H9 (cell line): Measurements from ENCODE around the gene PARD3. TPM values are rescaled to one million over a fixed set of nuclear protein-coding genes. Genes with fewer than 3 reads are reported as not detected.

Experiments used
- DNase-seq: peaks from one replicate; pipeline ENCODE4 v3.0.0-alpha.2; 2017
- H2AFZ ChIP-seq: one replicate; pipeline ENCODE4 v1.6.1; 2013; ENCODE audit warnings: mild to moderate bottlenecking, low read length, control low read depth, moderate library complexity
- H2AK5ac ChIP-seq: 2 replicates; pipeline ENCODE4 v1.6.1; 2013; ENCODE audit warnings: low read length, control low read depth, mixed read lengths; ENCODE audit not compliant: insufficient read length
- H2BK120ac ChIP-seq: one replicate; pipeline ENCODE4 v1.6.1; 2013; ENCODE audit warnings: low read depth, mild to moderate bottlenecking, low read length, control low read depth, inconsistent platforms; ENCODE audit not compliant: poor library complexity, severe bottlenecking
- H2BK12ac ChIP-seq: 2 replicates; pipeline ENCODE4 v1.6.1; 2013; ENCODE audit warnings: low read length, control low read depth, mixed read lengths, low read depth; ENCODE audit not compliant: insufficient read length
- H2BK15ac ChIP-seq: 2 replicates; pipeline ENCODE4 v1.6.1; 2013; ENCODE audit warnings: low read depth, low read length, control low read depth
- H2BK20ac ChIP-seq: one replicate; pipeline ENCODE4 v1.6.1; 2013; ENCODE audit warnings: low read depth, mild to moderate bottlenecking, low read length, control low read depth, inconsistent platforms; ENCODE audit not compliant: poor library complexity, severe bottlenecking
- H2BK5ac ChIP-seq: 2 replicates; pipeline ENCODE4 v1.6.1; 2013; ENCODE audit warnings: low read length, control low read depth, mixed read lengths; ENCODE audit not compliant: insufficient read length
- H3K14ac ChIP-seq: 2 replicates; pipeline ENCODE4 v1.6.1; 2013; ENCODE audit warnings: low read length, control low read depth; ENCODE audit not compliant: insufficient read depth
- H3K18ac ChIP-seq: 2 replicates; pipeline ENCODE4 v1.6.1; 2013; ENCODE audit warnings: low read depth, mild to moderate bottlenecking, mixed read lengths, low read length, control low read depth; ENCODE audit not compliant: insufficient read length
- H3K23ac ChIP-seq: 2 replicates; pipeline ENCODE4 v1.6.1; 2013; ENCODE audit warnings: low read length, control low read depth, mixed read lengths, low read depth; ENCODE audit not compliant: insufficient read length
- H3K23me2 ChIP-seq: 2 replicates; pipeline ENCODE4 v1.6.1; 2013; ENCODE audit warnings: low read depth, mild to moderate bottlenecking, mixed read lengths, low read length, control low read depth; ENCODE audit not compliant: insufficient read length, poor library complexity, severe bottlenecking
- H3K27ac ChIP-seq: 2 replicates; pipeline ENCODE4 v1.5.1; 2013; ENCODE audit warnings: low read length, control low read depth, mixed read lengths, low read depth; ENCODE audit not compliant: insufficient read length
- H3K27me3 ChIP-seq: 2 replicates; pipeline ENCODE4 v1.6.1; 2013; ENCODE audit warnings: low read length, control low read depth, inconsistent platforms; ENCODE audit not compliant: insufficient read depth
- H3K4ac ChIP-seq: 2 replicates; pipeline ENCODE4 v1.6.1; 2013; ENCODE audit warnings: low read depth, mild to moderate bottlenecking, control low read depth, inconsistent platforms, low read length, moderate library complexity
- H3K4me1 ChIP-seq: 2 replicates; pipeline ENCODE4 v1.6.1; 2013; ENCODE audit warnings: low read length, control low read depth, inconsistent platforms; ENCODE audit not compliant: insufficient read depth
- H3K4me2 ChIP-seq: 2 replicates; pipeline ENCODE4 v1.6.1; 2013; ENCODE audit warnings: low read length, control low read depth, mixed read lengths; ENCODE audit not compliant: insufficient read length, insufficient read depth
- H3K56ac ChIP-seq: 2 replicates; pipeline ENCODE4 v1.6.1; 2013; ENCODE audit warnings: low read depth, mild to moderate bottlenecking, mixed read lengths, low read length, control low read depth; ENCODE audit not compliant: insufficient read length
- H3K79me1 ChIP-seq: 2 replicates; pipeline ENCODE4 v1.6.1; 2013; ENCODE audit warnings: low read depth, mild to moderate bottlenecking, moderate library complexity, low read length, control low read depth, inconsistent platforms; ENCODE audit not compliant: insufficient read depth, poor library complexity, severe bottlenecking
- H3K79me2 ChIP-seq: 2 replicates; pipeline ENCODE4 v1.6.1; 2013; ENCODE audit warnings: low read length, control low read depth, inconsistent platforms; ENCODE audit not compliant: insufficient read depth
- H3K9ac ChIP-seq: 2 replicates; pipeline ENCODE4 v1.6.1; 2013; ENCODE audit warnings: low read length, control low read depth, mixed read lengths; ENCODE audit not compliant: insufficient read length; ENCODE audit errors: extremely low read depth
- H3K9me3 ChIP-seq: one replicate; pipeline ENCODE4 v1.6.1; 2013; ENCODE audit warnings: low read depth, low read length, inconsistent platforms; ENCODE audit not compliant: control insufficient read depth
- H3T11ph ChIP-seq: one replicate; pipeline ENCODE4 v1.6.1; 2013; ENCODE audit warnings: mild to moderate bottlenecking, low read length, control low read depth, inconsistent platforms
- H4K20me1 ChIP-seq: one replicate; pipeline ENCODE4 v1.6.1; 2013; ENCODE audit not compliant: control insufficient read depth, insufficient read length, insufficient read depth
- H4K5ac ChIP-seq: 2 replicates; pipeline ENCODE4 v1.6.1; 2013; ENCODE audit warnings: low read depth, mild to moderate bottlenecking, mixed read lengths, low read length, control low read depth; ENCODE audit not compliant: insufficient read length
- H4K8ac ChIP-seq: replicated peaks from 2 replicates; pipeline ENCODE4 v1.6.1; 2013; ENCODE audit warnings: low read length, control low read depth, mixed read lengths, low read depth; ENCODE audit not compliant: insufficient read length
- H4K91ac ChIP-seq: 2 replicates; pipeline ENCODE4 v1.6.1; 2013; ENCODE audit warnings: low read depth, mild to moderate bottlenecking, moderate library complexity, mixed read lengths, low read length, control low read depth; ENCODE audit not compliant: insufficient read length
- H3K27ac Mint-ChIP-seq, 3 experiments: 2 replicates in 2 of 3; 3 replicates in 1 of 3; pipeline ENCODE4 v1.8.0; 2020 to 2021; ENCODE audit warnings: mixed read lengths in 3 of 3, mild to moderate bottlenecking in 1 of 3, moderate library complexity in 1 of 3
- H3K27me3 Mint-ChIP-seq: 2 replicates; pipeline ENCODE4 v1.8.0; 2021; ENCODE audit warnings: low read depth, mild to moderate bottlenecking, moderate library complexity, mixed read lengths
- H3K36me3 Mint-ChIP-seq, 3 experiments: 2 replicates in 2 of 3; 3 replicates in 1 of 3; pipeline ENCODE4 v1.8.0; 2020 to 2021; ENCODE audit warnings: low read depth in 3 of 3, mixed read lengths in 3 of 3; ENCODE audit not compliant: insufficient read depth in 1 of 3
- H3K4me1 Mint-ChIP-seq, 2 experiments: 2 replicates each; pipeline ENCODE4 v1.8.0; 2020; ENCODE audit warnings: mixed read lengths in 2 of 2
- H3K4me3 Mint-ChIP-seq, 2 experiments: 2 replicates in 1 of 2; 3 replicates in 1 of 2; pipeline ENCODE4 v1.8.0; 2020 to 2021; ENCODE audit warnings: mild to moderate bottlenecking in 2 of 2, mixed read lengths in 2 of 2, moderate library complexity in 1 of 2
- H3K9me3 Mint-ChIP-seq, 2 experiments: 2 replicates in 1 of 2; 3 replicates in 1 of 2; pipeline ENCODE4 v1.8.0; 2020; ENCODE audit warnings: mild to moderate bottlenecking in 2 of 2, mixed read lengths in 2 of 2, moderate library complexity in 1 of 2
- CTCF ChIP-seq: fragments of 200-600 bp; sonication (generic); conservative IDR thresholded peaks from 3 replicates; pipeline ENCODE4 v1.8.0; 2021; ENCODE audit warnings: antibody characterized with exemption, mild to moderate bottlenecking
- WGBS: extraction: QIAGEN DNeasy Blood & Tissue Kit; methylation state at CpG from one replicate; pipeline ENCODE4 v1.1.7; 2013; ENCODE audit warnings: missing lambda C conversion rate, low lambda C conversion rate, mixed read lengths; ENCODE audit not compliant: insufficient read length; ENCODE audit errors: extremely low coverage; 5-methylcytosine and 5-hydroxymethylcytosine counted together
- total RNA-seq: library from RNA; stranded (reverse); gene quantifications from 2 replicates; pipeline ENCODE4 v1.2.1, GENCODE V29; 2021

Gene PARD3
- total RNA-seq, 1 experiment from 2014 or later, result 44.7 TPM

- Histone ChIP-seq H2AFZ (no peak overlapping the region), H3K56ac (no peak overlapping the region), H3K27me3 (no peaks in the 10 kb centered on the region), H3K27ac (no peak overlapping the region), H2BK12ac (no peak overlapping the region), H4K8ac (no peak overlapping the region), H3K23ac (no peak overlapping the region), H3T11ph (no peak overlapping the region), H3K9ac (no peak overlapping the region), H3K14ac (no peak overlapping the region), H3K9me3 (no peaks in the 10 kb centered on the region), H3K4me1 (peaks cover 2% of the 10 kb centered on the region; the same call in 1 of the 2 replicates), H3K79me2 (no peaks in the 10 kb centered on the region), H3K79me1 (no peaks in the 10 kb centered on the region), H2BK20ac (no peak overlapping the region), H2AK5ac (no peak overlapping the region), H3K18ac (no peak overlapping the region), H2BK120ac (no peak overlapping the region), H4K91ac (no peak overlapping the region), H2BK5ac (no peak overlapping the region), H3K4ac (no peak overlapping the region), H3K23me2 (no peaks in the 10 kb centered on the region), H4K5ac (no peak overlapping the region), H4K20me1 (no peaks in the 10 kb centered on the region), H3K4me2 (no peak overlapping the region), H2BK15ac (no peak overlapping the region)
- Mint-ChIP-seq H3K9me3 (no peaks in the 10 kb centered on the region), H3K4me3 (no peak overlapping the region), H3K36me3 (peaks cover 7 to 18% (median 7%) of the 10 kb centered on the region in 3 experiments; a peak in 5 of 7 replicates), H3K27ac (peak overlapping the region in 1 of 3 experiments; percentile 50; a peak in 1 of 7 replicates), H3K4me1 (peaks cover 23 to 28% of the 10 kb centered on the region in 2 experiments), H3K27me3 (no peaks in the 10 kb centered on the region)
- WGBS, result no CpG with 5 or more reads among the region's 5 CpGs
- no peak for DNase-seq
- TF ChIP-seq CTCF, result no peak
Measured at GRCh38 chr10:34377833-34378232, 437.3 kb downstream of the PARD3 start.
